Measurements from ENCODE around the gene OR51M1.

OR51M1 gene

DNA sequence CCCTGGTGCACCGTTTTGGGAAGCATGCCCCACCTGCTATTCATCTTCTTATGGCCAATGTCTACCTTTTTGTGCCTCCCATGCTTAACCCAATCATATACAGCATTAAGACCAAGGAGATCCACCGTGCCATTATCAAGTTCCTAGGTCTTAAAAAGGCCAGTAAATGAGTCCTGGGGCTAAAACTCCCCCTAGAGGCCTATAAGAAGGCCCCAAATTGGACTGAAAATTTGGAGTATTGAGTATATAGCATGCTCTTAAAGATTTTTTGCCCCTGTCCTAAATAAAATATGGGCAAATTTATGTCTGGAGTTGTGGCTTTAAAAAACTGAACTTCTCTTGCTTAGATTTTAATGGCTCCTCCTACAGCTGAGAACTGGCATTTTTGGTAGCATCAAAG, 6.6 kb downstream of the OR51M1 start:
- no peak overlapping the region for H3K9ac ChIP-seq (ENCODE audit: low read depth, low read length)

DNA sequence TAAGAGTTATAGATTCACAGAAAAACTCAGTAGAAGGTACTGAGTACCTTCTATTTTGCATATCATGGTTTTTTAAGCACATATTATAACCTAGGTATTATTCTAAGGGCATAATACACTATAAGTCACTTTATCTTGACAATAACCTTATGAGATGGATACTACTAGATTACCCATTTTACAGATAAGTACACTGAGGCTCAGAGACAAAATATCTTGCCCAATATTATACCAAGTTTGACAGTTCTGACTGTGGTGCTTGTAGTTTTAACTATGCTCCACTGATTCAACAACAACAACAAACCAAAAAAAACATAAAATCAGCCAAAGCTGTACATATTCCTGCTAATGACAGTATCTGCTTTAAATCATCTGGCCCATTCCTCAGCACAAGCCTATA, 10.5 kb downstream of the OR51M1 start:
- H3K9me3 ChIP-seq (ENCODE audit: insufficient read depth, low read depth, low read length): no peaks in the 10 kb centered on the region
- H3K9ac ChIP-seq (ENCODE audit: low read depth, low read length): no peak overlapping the region
- H3K27ac ChIP-seq (ENCODE audit: low read depth, low read length): no peak overlapping the region
- no peak overlapping the region for H3K4me3 ChIP-seq (ENCODE audit: low read length)
- H3K4me1 ChIP-seq (ENCODE audit: insufficient read depth, low read length): no peaks in the 10 kb centered on the region
- no peaks in the 10 kb centered on the region for H3K27me3 ChIP-seq (ENCODE audit: insufficient read depth, low read length)
- H3K36me3 ChIP-seq (ENCODE audit: insufficient read depth, low read length): no peaks in the 10 kb centered on the region

More for the DNA sequence above, 6.6 kb downstream of the OR51M1 start:
- Histone ChIP-seq H3K36me3 (ENCODE audit: insufficient read depth, low read length) (no peaks in the 10 kb centered on the region), H3K4me1 (ENCODE audit: insufficient read depth, low read length) (peaks cover 21% of the 10 kb centered on the region), H3K4me3 (ENCODE audit: low read length) (no peak overlapping the region), H3K9me3 (ENCODE audit: insufficient read depth, low read depth, low read length) (no peaks in the 10 kb centered on the region), H3K27me3 (ENCODE audit: insufficient read depth, low read length) (no peaks in the 10 kb centered on the region), H3K27ac (ENCODE audit: low read depth, low read length) (no peak overlapping the region)
- 89% methylated on average over 2 of the region's 2 CpGs for WGBS

DNA sequence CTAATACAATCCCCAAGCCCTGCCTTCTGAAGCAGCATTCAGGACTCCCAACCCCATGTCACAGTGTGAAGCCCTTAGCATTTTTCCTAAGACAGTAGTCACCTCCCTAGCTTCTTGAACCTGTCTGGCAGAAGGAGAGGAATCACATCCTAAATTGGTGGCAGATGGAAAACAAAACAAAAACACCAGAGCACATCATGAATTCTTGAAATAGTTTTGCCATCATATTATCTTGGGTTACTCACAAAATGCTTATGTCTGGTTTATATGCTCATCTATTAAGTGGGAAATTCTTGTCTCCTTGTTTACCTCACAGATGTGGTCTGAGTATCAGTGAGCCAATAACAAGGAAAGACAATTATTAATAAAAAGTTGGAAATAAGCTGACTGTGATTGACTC, 15.3 kb downstream of the OR51M1 start:
- Histone ChIP-seq H3K4me1 (ENCODE audit: insufficient read depth, low read length) (no peaks in the 10 kb centered on the region), H3K9ac (ENCODE audit: low read depth, low read length) (no peak overlapping the region), H3K27ac (ENCODE audit: low read depth, low read length) (no peak overlapping the region), H3K9me3 (ENCODE audit: insufficient read depth, low read depth, low read length) (no peaks in the 10 kb centered on the region), H3K27me3 (ENCODE audit: insufficient read depth, low read length) (no peaks in the 10 kb centered on the region), H3K4me3 (ENCODE audit: low read length) (no peak overlapping the region), H3K36me3 (ENCODE audit: insufficient read depth, low read length) (no peaks in the 10 kb centered on the region)

DNA sequence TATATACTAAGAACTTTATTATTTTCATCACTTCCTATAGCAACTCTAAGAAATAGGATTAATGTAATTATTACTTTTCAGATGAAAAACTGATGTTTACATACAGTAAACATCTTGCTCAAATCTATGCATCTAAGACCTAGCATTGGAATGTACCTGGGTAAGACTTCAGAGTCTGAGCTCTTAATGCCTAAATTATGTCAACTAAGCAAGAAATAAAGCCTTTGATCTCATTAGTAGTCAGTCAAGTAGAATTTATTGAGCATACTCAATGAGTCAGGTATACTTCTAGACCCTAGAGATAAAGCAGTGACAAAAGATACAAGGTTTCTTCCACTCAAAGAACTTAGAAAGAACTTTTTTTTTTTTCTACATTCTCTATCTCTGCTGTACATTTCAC, 21.6 kb downstream of the OR51M1 start:
- Histone ChIP-seq H3K4me1 (ENCODE audit: insufficient read depth, low read length) (no peaks in the 10 kb centered on the region), H3K4me3 (ENCODE audit: low read length) (no peak overlapping the region), H3K27me3 (ENCODE audit: insufficient read depth, low read length) (no peaks in the 10 kb centered on the region), H3K36me3 (ENCODE audit: insufficient read depth, low read length) (no peaks in the 10 kb centered on the region), H3K27ac (ENCODE audit: low read depth, low read length) (no peak overlapping the region), H3K9me3 (ENCODE audit: insufficient read depth, low read depth, low read length) (no peaks in the 10 kb centered on the region), H3K9ac (ENCODE audit: low read depth, low read length) (no peak overlapping the region)

DNA sequence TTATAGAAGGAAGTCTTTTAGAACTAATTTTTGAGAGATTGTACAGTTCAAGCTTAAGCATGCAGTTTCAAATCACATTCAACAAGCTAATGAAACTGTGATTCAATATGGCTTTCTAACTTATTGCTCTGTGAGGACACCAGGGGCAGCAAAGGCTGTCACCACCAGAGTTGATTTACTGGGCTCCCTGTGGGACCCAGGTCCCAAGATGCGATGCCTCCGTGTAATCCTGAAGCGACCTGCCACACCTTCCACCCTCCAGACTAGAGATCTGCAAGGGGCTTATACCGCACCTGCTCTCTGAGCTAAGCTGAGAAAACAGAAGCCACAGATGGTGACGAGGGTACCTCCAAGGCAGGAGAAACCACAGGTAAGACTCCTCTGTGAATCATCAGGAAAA, 37.4 kb downstream of the OR51M1 start:
- no peaks in the 10 kb centered on the region for H3K9me3 ChIP-seq (ENCODE audit: insufficient read depth, low read depth, low read length)
- no peaks in the 10 kb centered on the region for H3K4me1 ChIP-seq (ENCODE audit: insufficient read depth, low read length)
- no peak overlapping the region for H3K4me3 ChIP-seq (ENCODE audit: low read length)
- WGBS: 83% methylated on average over 5 of the region's 5 CpGs
- H3K27me3 ChIP-seq (ENCODE audit: insufficient read depth, low read length): no peaks in the 10 kb centered on the region
- no peaks in the 10 kb centered on the region for H3K36me3 ChIP-seq (ENCODE audit: insufficient read depth, low read length)
- H3K27ac ChIP-seq (ENCODE audit: low read depth, low read length): no peak overlapping the region
- no peak overlapping the region for H3K9ac ChIP-seq (ENCODE audit: low read depth, low read length)

DNA sequence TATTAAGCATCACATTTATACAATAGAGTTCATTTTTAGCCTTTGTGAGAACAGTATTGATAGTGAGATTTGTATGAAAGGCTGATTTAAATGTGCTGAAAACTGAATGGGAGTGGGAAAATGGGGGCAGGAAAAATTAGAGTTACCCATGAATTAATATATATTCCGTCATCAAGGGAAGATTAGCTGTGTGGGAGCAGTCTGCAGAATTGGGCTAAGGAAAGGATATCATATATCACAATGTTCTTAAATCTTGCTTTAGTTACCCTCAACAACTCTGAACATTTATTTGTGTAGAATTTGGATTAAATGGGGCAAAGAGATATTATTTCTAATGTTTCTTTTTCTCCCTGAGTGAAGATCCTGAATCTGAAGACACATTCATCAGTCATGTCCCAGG, 38.2 kb downstream of the OR51M1 start, which contains the start of gene OR51Q1:
OR51Q1 (plus strand) TSS at position 301 of the 400 bp plus-strand sequence; CDS start at position 391, 90 bp downstream.
- WGBS: 100% methylated on average over 1 of the region's 1 CpG
- Histone ChIP-seq H3K4me3 (ENCODE audit: low read length) (no peak within 1 kb of the TSS), H3K9me3 (ENCODE audit: insufficient read depth, low read depth, low read length) (no peaks in the 10 kb centered on the region), H3K27ac (ENCODE audit: low read depth, low read length) (no peak within 1 kb of the TSS), H3K9ac (ENCODE audit: low read depth, low read length) (no peak within 1 kb of the TSS), H3K36me3 (ENCODE audit: insufficient read depth, low read length) (no peaks in the 10 kb centered on the region), H3K27me3 (ENCODE audit: insufficient read depth, low read length) (no peaks in the 10 kb centered on the region), H3K4me1 (ENCODE audit: insufficient read depth, low read length) (no peaks in the 10 kb centered on the region)

DNA sequence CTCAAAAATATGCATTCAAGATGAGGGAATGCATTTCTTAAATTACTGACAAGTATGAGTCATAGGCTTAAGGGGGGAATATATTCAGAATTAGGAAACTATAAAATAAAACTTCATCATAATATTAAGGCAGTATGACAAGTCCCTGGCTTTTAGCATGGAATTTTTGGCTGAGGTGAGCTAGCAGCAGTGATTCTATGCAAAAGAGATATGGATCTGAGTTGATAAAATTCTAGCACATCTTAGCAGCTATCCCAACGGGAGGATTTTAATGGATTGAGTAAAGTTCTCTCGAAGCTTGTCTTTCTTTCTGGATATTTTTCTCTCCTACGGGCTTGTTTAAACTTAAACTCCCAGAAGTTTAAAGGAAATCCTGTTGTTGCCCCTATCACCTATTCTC, 39.5 kb downstream of the OR51M1 start:
- Histone ChIP-seq H3K9ac (ENCODE audit: low read depth, low read length) (no peak overlapping the region), H3K27me3 (ENCODE audit: insufficient read depth, low read length) (no peaks in the 10 kb centered on the region), H3K4me1 (ENCODE audit: insufficient read depth, low read length) (no peaks in the 10 kb centered on the region), H3K4me3 (ENCODE audit: low read length) (no peak overlapping the region), H3K27ac (ENCODE audit: low read depth, low read length) (no peak overlapping the region), H3K36me3 (ENCODE audit: insufficient read depth, low read length) (no peaks in the 10 kb centered on the region), H3K9me3 (ENCODE audit: insufficient read depth, low read depth, low read length) (no peaks in the 10 kb centered on the region)
- 94% methylated on average over 3 of the region's 3 CpGs for whole genome bisulfite sequencing

DNA sequence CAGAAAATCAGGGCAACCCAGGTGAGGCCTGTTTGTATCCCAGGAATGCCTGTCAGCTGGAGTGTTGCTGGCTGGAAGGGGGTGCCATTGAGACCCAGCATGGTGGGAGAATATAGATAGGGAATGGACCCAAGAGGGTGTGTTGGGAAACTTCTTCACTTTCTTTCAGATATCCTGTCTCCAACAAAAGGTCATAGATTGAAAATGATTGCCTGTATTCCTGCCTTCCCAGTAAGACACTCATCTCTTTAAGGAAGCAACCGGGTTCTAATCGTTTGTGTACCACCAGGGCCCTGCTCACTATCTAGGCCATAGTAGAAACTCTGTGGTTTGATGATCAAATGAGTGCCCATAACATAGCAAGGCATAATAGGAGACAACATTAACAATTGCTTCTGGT, 57.8 kb downstream of the OR51M1 start, which contains the start of gene OR51I1:
OR51I1 (minus strand) TSS at position 101 of the 400 bp plus-strand sequence; CDS start at position 101, 0 bp downstream.
- Histone ChIP-seq H3K27me3 (ENCODE audit: insufficient read depth, low read length) (no peaks in the 10 kb centered on the region), H3K9ac (ENCODE audit: low read depth, low read length) (no peak within 1 kb of the TSS), H3K9me3 (ENCODE audit: insufficient read depth, low read depth, low read length) (no peaks in the 10 kb centered on the region), H3K27ac (ENCODE audit: low read depth, low read length) (no peak within 1 kb of the TSS), H3K4me3 (ENCODE audit: low read length) (no peak within 1 kb of the TSS), H3K4me1 (ENCODE audit: insufficient read depth, low read length) (no peaks in the 10 kb centered on the region), H3K36me3 (ENCODE audit: insufficient read depth, low read length) (no peaks in the 10 kb centered on the region)
- WGBS: 59% methylated on average over 2 of the region's 2 CpGs
